Measurements from ENCODE around the gene HOXD13.

Gene HOXD13

GRCh38 chr2:176106581-176107539, 14.3 kb downstream of the HOXD13 start, which contains the start of gene HOXD11:
Gene HOXD11 (plus strand): TSS chr2:176107280. CDS start chr2:176107356, 76 bp downstream.
- DNase-seq: peak; percentile 41

GRCh38 chr2:176107731-176108181, 15.2 kb downstream of the HOXD13 start:
- no peak for DNase-seq

DNA sequence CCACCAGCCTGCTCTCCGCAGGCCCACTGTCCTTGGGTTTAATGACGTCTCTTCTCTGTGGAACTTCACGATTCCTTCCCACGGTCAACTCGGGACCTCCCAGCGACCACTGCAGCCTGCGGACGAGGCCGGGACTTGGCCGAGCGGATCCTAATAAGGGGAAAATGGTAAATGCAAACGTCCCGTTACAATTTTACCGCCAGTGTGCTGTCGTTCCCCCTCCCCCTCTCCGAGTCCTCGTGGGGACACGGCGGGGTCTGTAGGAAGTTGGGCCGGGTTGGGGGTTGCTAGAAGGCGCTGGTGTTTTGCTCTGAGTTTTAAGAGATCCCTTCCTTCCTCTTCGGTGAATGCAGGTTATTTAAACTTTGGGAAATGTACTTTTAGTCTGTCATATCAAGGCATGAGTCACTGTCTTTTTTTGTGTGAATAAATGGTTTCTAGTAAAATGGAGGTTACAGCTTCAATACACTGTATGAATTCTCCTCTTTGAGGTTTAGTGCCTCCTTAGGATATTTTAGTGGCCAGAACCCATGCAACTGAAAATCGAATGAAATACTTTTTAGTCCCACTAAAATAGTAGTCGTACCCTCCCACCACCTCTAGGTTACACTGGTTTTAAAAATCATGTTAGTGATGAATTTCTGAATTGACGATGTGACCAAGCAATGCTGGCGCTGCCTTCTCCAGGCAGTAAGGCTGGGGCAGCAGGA, 16.8 kb downstream of the HOXD13 start:
- no peak for DNase-seq

GRCh38 chr2:176109946-176110345, 17.4 kb downstream of the HOXD13 start:
- DNase-seq: no peak

GRCh38 chr2:176110415-176111308, 18.1 kb downstream of the HOXD13 start:
- DNase-seq: no peak

DNA sequence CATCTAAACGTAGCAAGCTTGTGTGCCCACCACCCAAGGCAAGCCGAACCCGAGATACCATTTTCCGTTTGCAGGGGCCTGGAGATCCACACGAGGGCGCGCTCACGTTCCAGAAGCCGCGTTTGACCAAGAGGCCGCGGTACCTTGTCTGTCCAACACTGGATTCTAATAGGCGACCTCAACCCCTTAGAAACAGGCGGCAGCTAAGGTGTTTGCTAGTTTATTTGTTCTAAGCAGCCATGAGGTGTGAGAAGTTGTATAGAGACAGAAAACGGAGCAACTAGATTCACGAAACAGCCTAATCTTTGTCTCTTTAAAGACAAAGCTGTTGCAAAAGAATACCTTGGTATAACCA, 18.8 kb downstream of the HOXD13 start:
- DNase-seq: peak; percentile 42

DNA sequence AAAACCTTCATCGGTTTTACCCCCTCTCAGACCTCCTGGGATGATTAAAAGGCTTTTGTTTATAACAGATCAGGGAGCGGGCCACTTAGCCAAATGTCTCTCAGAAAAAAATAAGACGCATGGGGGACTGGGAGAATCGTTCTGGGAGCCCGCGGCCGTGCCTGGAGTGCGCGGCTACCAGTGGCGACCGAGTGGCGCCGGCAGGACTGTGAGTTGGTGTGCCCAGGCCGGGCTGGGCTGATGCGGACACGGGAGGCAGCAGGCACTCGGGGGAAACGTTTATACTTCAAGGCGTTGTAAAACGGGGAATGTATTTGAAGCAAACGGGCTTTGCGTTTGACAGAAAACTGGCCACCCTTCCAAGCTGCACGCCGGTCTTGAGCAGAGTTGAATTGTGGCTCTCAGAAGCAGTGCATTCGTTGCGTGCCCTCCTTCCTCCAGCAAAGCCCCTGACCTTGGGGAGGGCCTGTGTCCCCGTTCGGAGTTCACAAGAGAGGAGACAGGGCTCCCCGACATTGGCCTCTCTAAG, 19.4 kb downstream of the HOXD13 start:
- no peak for DNase-seq

DNA sequence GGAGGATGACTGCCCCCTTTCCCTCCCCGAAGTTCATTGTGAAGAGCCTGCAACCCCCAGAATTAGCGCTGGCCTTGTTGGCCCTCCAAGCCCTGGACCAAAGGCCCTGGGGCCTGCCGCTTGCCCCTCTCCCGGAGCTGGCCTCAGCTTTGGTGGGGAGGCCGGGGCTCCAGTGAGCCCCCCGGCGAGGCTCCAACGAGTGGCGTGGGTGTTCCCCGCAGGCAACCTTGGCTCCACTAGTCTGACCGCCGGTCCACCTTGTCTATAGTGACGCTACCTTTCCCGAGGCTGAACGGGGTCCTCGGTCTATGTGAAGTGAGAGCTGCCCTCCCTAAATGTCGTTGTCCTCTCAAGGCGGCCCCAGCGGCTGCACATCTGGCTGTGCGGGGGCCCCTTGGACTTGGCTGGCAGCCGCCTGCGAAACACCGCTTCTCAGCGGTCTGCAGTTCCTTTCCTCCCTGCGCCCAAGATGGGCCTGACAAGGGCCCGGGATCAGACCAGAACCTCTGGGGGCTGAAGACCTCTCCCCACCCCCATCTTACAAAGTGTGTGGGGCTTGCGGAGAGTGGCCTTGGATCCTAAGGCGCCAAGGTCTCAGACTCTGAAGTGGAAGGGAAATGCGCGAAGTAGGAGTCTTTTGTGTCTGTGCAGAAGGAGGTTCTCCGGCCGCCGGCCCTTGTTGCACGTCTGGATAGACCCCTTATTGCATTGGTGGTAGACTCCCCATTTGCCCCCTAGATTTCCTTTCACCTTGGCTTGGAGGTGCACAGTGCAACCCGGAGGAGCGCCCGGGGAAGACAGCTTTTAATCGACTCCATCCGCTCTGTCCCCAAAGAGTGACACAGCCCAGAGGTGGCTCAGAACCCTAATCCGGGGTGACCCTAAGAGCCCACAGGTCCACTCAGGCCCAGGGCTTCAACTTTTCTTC, 20.1 kb downstream of the HOXD13 start:
- DNase-seq: no peak

- peak; percentile 48 for DNase-seq
Measured at GRCh38 chr2:176114120-176114929, 21.8 kb downstream of the HOXD13 start.

DNA sequence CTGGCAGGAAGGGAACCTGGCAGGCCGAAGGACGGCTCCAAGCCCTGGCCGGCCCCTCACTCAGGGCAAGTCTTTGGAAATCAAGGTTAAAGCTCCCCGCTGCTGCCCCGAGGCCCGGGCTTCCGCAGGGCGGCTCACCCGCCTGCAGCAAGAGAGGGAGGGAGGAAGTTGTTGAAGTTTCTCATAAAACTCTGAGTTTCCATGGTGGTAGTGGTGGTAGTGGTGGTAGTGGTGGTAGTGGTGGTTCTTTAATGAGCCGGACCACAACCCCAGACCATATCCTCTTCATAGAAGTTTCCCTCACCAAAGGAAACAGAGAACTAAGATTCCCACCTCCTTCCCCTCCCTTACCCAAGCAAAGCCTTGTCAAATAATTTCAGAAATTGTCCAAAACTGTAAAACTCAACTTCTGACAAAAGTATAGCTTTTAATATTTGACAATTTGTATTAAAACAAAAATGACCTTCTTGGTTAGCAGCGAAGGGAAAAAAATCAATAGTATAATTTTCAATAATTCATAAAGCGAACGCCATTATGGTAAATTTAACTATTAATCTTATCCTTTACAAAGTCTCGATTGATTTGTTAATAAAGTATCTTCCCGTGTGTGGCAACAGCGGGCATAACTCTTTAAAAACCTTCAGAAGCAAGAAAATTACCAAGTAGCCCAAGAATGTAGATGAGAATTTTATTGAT, 22.6 kb downstream of the HOXD13 start:
- DNase-seq: no peak

- peak; percentile 54 for DNase-seq
Measured at GRCh38 chr2:176115883-176116813, 23.6 kb downstream of the HOXD13 start, which contains the start of gene HOXD10. Gene HOXD10 (plus strand): TSS chr2:176116778. CDS start chr2:176116834, 56 bp downstream.

DNA sequence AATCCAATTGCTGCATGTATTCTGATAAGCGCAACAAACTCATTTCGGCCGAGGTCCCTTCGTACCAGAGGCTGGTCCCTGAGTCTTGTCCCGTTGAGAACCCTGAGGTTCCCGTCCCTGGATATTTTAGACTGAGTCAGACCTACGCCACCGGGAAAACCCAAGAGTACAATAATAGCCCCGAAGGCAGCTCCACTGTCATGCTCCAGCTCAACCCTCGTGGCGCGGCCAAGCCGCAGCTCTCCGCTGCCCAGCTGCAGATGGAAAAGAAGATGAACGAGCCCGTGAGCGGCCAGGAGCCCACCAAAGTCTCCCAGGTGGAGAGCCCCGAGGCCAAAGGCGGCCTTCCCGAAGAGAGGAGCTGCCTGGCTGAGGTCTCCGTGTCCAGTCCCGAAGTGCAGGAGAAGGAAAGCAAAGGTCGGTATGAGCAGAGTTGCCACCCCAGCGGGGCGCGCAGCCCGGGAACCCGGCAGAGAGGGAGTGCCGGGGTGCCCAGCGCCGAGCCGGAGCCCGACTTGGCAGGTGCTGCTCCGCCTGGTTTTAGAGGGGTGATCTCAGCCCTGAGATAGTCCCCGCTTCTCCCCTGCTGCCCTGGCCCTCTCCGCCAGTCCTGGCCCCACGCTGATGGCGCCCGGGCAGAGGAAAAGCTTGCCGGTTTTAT, 24.8 kb downstream of the HOXD13 start:
- DNase-seq: no peak

- DNase-seq: no peak
Measured at GRCh38 chr2:176117823-176118371, 25.4 kb downstream of the HOXD13 start.

GRCh38 chr2:176118601-176119339, 26.2 kb downstream of the HOXD13 start:
- peak; percentile 39 for DNase-seq

DNA sequence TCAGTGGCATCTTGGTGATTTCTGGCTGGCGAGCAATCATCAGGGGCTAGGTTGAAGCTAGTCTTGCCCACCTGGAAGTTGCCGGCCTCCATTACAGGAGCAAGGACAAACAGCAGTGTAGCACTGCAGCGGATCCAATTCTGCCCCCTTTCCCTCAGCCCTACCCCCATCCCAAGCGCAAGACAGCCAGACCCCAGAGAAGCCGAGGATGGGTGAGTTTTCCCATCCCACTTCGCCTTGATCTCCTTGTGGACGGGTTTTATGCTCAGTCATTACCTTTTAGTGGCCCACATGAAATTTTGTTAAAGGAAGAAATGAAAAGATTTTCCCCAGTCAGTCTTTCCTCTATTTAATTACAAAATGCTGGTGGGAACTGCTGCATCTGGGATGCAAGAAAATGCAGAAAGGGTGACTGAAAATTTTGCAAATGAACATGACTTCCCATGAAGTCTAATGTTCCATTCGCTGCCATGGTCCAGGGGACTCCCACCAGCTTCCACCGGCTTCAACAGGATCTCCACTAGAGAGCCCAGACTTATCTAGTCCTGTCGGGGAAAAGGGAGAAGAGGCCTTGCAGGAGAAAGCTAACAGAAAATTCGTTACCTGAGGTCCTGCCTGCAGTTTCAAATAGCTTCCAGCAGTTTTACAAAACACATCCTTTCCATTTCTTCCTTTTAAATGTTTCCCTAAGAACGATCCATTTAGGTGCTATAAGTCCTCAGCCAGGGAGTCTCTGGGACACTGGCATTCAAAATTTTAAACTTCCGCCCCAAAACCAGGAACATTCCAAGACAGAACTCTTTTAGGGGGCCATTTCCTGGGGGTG, 28.1 kb downstream of the HOXD13 start:
- no peak for DNase-seq
